Chondrocyte (in vitro differentiated cells): ENCODE measurements around the gene BBC3. TPM values are rescaled to one million over a fixed set of nuclear protein-coding genes. Genes with fewer than 3 reads are reported as not detected.

ENCODE experiments used
- DNase-seq: peaks from one replicate; pipeline ENCODE4 v3.0.0; 2021; ENCODE audit warnings: mixed read lengths, low spot score
- H3K27ac Mint-ChIP-seq: one replicate; pipeline ENCODE4 v1.8.0; 2021; ENCODE audit warnings: mild to moderate bottlenecking, moderate library complexity, mixed read lengths; ENCODE audit not compliant: unreplicated experiment
- H3K27me3 Mint-ChIP-seq: 2 replicates; pipeline ENCODE4 v1.8.0; 2021; ENCODE audit warnings: low read depth, mixed read lengths
- H3K36me3 Mint-ChIP-seq: 2 replicates; pipeline ENCODE4 v1.8.0; 2021; ENCODE audit warnings: low read depth, mixed read lengths
- H3K4me1 Mint-ChIP-seq: 2 replicates; pipeline ENCODE4 v1.8.0; 2021; ENCODE audit warnings: low read depth, mild to moderate bottlenecking, mixed read lengths
- H3K4me3 Mint-ChIP-seq: one replicate; pipeline ENCODE4 v1.8.0; 2021; ENCODE audit warnings: mild to moderate bottlenecking, moderate library complexity, mixed read lengths; ENCODE audit not compliant: unreplicated experiment
- H3K9me3 Mint-ChIP-seq: 2 replicates; pipeline ENCODE4 v1.8.0; 2021; ENCODE audit warnings: low read depth, mixed read lengths
- CTCF ChIP-seq: fragments of 200-600 bp; sonication (generic); IDR thresholded peaks from 2 replicates; pipeline ENCODE4 v1.5.0; 2021; ENCODE audit warnings: antibody characterized with exemption, mild to moderate bottlenecking, moderate library complexity
- total RNA-seq: library from RNA; stranded (reverse); gene quantifications from 3 replicates; pipeline ENCODE4 v1.2.1, GENCODE V29; 2021

The BBC3 gene
- total RNA-seq, 1 donor from 2014 or later: 16.1 TPM

GRCh38 chr19:47239610-47240296 lies 8.8 kb upstream of the BBC3 start:
- H3K4me1 Mint-ChIP-seq: peaks cover 29% of the 10 kb centered on the region
- H3K27ac Mint-ChIP-seq: peak overlapping the region; percentile 17
- no peak for TF ChIP-seq CTCF
- H3K4me3 Mint-ChIP-seq: peak overlapping the region; percentile 40
- H3K36me3 Mint-ChIP-seq: no peaks in the 10 kb centered on the region
- H3K9me3 Mint-ChIP-seq: no peaks in the 10 kb centered on the region
- peak; percentile 95 for DNase-seq
- no peaks in the 10 kb centered on the region for H3K27me3 Mint-ChIP-seq

GRCh38 chr19:47239152-47239551 lies 8.2 kb upstream of the BBC3 start:
- Mint-ChIP-seq H3K27me3 (no peaks in the 10 kb centered on the region), H3K27ac (no peak overlapping the region), H3K4me1 (peaks cover 23% of the 10 kb centered on the region), H3K36me3 (no peaks in the 10 kb centered on the region), H3K4me3 (peak overlapping the region; percentile 60), H3K9me3 (no peaks in the 10 kb centered on the region)
- no peak for TF ChIP-seq CTCF
- DNase-seq: no peak

- TF ChIP-seq CTCF: no peak
- no peaks in the 10 kb centered on the region for H3K36me3 Mint-ChIP-seq
- no peak overlapping the region for H3K4me3 Mint-ChIP-seq
- H3K9me3 Mint-ChIP-seq: no peaks in the 10 kb centered on the region
- DNase-seq: no peak
- H3K4me1 Mint-ChIP-seq: peaks cover 31% of the 10 kb centered on the region
- no peak overlapping the region for H3K27ac Mint-ChIP-seq
- H3K27me3 Mint-ChIP-seq: no peaks in the 10 kb centered on the region
These were observed 5.2 kb upstream of the BBC3 start for GRCh38 chr19:47236072-47236675.

- no peaks in the 10 kb centered on the region for H3K36me3 Mint-ChIP-seq
- no peaks in the 10 kb centered on the region for H3K9me3 Mint-ChIP-seq
- H3K4me1 Mint-ChIP-seq: peaks cover 19% of the 10 kb centered on the region
- peak overlapping the region; percentile 89 for H3K27ac Mint-ChIP-seq
- no peak for TF ChIP-seq CTCF
- H3K4me3 Mint-ChIP-seq: peak overlapping the region; percentile 63
- H3K27me3 Mint-ChIP-seq: no peaks in the 10 kb centered on the region
- no peak for DNase-seq
These were observed 1.6 kb upstream of the BBC3 start for GRCh38 chr19:47232422-47233211.
